ENCODE measurements around the gene EYA3.

The EYA3 gene, protein sequence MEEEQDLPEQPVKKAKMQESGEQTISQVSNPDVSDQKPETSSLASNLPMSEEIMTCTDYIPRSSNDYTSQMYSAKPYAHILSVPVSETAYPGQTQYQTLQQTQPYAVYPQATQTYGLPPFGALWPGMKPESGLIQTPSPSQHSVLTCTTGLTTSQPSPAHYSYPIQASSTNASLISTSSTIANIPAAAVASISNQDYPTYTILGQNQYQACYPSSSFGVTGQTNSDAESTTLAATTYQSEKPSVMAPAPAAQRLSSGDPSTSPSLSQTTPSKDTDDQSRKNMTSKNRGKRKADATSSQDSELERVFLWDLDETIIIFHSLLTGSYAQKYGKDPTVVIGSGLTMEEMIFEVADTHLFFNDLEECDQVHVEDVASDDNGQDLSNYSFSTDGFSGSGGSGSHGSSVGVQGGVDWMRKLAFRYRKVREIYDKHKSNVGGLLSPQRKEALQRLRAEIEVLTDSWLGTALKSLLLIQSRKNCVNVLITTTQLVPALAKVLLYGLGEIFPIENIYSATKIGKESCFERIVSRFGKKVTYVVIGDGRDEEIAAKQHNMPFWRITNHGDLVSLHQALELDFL

DNA sequence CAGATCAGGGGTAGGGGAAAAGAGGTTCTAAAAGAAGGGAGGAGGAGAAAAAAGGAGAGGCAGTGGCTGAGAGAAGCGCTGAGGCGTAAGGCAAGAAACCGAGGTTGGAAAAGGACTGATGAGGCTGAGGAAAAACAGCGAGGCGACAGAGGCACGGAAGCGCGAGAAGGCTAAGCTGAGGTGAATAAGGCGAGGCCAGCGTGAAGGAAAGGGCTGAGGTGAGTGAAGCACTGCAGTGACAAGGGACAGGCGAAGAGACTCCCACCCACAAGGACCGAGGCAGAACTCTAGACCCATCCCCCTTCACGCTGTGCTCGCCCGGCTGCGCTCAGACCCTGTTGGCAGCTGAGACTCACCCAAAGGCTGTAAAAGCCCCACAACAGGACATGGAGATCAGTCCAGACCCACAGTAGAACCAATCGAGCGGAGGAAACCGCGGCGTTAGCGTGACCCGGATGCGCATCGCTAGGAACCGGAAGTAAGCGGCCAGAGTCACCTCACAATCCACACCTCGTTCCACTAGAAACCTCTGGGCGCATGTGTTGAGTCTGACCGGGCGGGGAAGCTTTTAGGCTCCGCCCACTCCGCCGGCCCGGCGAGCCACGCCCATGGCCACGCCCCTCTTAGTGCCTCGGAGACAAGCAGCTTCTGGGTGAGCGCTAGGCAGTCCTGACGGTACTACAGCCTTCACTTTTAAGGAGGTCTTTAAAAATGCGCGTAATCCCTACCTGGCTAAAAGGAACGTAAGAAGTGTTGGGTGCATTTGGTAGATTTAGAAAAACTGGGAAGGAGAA, at the start of gene EYA3:
EYA3 (minus strand) TSS at position 443 of the 794 bp plus-strand sequence. CDS start 30,584 bp downstream, outside the sequence.
- DNase-seq (ENCODE audit: low read depth), result peak; percentile 96

DNA sequence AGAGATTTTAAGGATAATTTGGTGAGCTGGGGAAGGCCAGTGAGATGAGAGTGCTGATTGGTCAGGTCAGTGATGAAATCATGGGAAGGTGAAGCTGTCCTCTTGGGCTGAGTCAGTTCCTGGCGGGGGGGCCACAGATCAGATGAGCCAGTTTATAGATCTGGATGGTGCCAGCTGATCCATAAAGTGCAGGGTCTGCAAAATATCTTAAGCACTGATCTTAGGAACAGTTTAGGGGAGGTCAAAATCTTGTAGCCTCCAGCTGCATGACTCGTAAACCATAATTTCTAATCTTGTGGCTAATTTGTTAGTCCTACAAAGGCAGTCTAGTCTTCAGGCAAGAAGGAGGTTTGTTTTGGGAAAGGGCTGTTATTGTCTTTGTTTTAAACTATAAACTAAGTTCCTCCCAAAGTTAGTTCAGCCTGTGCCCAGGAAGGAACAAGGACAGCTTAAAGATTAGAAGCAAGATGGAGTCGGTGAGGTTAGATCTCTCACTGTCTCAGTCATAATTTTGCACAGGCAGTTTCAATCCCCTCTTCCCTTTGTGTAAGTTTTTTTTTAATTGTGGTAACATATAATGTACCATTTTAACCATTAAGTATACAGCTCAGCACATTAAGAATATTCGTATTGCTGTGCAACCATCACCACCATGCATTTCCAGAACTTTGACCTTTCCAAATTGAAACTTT, 48.7 kb upstream of the EYA3 start:
- no peak for DNase-seq (ENCODE audit: low read depth)

DNA sequence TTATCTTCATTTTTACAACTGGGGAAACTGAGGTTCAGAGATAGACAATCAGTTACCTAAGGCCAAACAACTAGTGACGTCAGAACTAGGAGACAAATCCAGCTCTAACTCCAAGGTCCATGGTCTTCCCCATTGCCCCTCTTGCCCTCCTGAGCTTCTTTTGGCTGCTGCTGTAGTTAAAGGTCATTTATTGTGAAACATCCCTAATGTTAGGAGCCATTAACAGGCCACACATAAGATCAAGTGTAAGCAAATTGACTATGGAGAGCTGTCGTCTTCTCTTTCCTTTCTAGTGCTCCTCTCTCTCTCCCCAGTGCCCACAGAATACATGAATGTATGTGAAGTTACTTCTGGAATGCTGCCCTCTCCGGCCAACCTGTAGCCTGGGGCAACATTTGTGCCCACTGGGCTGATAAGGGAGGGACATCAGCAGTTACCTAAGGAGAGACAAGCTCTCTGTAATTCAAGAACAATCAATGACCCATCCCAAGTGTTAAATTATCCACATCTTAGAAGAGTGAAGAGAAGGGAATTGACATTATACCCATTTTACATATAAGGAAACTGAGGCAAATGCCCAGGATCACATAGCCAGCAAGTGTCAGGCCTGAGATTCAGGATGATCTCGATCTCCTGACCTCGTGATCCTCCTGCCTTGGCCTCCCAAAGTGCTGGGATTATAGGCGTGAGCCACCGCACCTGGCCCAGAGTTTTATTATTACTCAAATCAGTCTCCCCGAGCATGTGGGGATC, 47.9 kb upstream of the EYA3 start:
- no peak for DNase-seq (ENCODE audit: low read depth)

DNA sequence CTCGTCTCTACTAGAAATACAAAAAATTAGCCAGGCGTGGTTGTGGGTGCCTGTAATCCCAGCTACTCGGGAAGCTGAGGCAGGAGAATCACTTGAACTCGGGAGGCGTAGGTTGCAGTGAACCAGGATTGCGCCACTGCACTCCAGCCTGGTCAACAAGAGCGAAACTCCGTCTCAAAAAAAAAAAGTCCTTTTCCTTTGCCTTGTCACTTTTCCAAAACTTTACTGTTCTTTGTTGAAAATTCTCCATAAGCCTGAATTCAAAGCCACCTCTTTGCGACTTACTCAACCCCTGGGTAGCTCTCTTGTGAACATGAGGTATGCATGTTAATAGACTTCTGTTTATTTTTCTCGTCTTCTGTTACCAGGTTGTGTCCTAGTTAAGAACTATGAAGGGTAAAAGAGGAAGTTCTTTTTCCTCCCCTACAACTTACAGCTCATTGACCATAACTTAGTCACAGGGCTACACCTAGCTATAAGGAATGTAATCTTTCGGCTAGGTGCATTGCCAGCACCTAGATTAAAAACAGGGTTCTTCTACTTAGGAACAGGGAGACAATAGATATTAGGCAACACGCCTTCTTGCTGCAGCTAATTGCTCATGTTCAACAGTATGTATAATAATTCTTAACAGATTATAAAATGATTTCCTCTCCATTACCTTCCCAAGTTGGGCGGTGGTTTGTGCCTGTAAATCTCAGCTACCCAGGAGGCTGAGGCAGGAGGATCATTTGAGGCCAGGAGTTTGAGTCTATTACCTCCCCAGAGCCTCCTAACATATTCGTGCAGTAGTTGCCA, 47.2 kb upstream of the EYA3 start:
- no peak for DNase-seq (ENCODE audit: low read depth)

DNA sequence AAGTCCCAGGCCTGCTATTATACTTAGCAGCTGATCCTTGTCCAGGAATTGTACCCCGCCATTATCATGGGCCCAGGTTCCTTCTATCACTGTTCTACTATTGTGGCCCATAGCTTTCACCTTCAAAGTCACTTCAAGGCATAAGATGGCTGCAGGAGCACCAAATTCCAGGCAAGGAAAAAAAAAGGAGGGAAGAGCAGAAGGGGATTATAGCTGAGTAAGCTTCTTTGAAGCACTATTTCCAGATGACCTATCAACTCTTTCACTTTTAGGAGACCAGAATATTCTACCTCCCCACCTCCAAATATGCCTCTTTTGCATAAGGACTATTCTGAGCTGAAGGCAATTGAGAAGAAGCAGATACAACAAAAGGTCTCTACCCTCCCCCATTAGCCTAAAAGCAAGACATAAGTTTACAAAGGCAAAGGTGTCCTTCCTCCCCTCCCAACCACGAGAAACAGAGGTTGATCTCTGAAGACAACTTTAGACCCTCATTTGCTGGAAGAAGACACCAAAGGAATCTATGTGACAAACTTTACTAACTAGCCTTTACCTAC, 46.3 kb upstream of the EYA3 start:
- no peak for DNase-seq (ENCODE audit: low read depth)

DNA sequence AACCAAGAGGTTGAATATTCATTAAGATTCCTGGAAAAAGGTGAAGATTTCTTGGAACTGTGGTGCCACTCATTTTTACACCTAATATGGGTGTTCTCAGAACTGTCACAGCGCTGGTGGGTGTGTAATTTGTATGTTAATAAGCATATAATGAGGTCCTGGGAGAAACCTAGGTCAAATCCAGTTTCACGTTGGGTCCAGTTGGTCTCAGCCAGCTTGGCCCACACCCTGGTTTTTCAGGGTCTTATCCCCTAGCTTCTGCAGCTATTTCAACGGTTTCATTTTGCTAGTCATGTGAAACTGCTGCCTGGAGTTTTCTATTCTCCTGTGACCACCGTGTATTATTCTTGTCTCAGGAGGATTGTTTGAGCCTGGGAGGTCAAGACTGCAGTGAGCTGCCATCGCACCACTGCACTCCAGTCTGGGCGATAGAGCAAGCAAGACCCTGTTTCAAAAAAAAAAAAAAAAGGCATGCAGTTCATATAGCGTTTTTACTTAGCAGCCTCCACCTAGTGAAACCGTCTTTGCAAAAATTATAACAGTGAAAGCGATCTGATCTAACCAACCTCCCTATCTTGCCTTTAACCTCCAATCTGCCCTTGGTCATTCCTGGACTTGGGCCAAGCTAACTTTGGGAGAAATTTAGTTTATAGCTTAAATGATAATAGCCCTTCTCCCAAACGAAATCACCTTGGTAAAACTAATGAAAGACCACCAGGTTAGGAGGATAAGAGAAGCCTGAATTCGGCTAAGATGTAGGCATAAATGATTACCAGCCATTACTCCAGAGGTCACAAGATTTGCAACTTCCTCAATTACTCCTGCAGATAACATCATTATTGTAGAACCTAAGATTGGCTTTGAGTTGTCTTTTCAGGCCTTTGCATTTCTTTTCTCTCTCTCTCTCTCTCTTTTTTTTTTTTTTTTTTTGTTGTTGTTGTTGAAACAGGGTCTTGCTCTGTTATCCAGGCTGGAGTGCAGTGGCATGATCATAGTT, 44.1 kb upstream of the EYA3 start:
- no peak for DNase-seq (ENCODE audit: low read depth)

DNA sequence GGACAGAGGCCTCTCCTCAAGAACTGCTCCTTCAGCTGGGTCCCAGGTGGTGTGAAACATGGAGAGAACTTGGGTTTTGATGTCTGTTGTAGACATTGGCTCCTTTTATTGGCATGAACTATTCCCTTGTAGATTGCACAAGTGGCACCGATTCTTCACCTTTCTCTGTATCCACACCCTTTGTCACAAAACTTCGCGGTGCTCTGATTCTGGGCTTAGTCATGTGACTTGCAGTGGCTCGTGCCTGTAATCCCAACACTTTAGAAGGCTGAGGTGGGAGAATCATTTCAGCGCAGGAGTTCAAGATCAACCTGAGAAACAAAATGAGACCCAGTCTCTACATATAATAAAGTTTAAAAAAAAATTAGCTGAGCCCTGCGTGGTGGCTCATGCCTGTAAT, 42.5 kb upstream of the EYA3 start:
- DNase-seq (ENCODE audit: low read depth), result no peak

DNA sequence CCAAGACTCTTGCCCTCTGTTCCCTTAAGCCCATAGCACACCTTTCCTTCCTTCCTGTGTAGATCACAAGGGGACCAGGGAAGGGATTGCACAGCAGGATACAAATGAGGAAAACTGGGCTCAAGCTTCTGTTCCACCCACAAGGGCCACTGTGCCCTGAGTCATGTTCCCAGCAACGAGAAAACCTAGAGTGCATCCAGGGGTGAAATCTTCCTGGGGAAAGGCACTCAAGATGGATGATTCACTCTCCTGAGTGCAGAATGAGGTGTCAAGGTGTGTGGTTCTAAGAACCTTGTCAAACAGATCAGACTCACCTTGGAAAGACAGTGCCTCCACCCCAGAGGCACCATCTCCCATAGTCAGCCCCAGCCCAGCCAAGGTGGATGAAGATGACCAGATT, 40.7 kb upstream of the EYA3 start:
- no peak for DNase-seq (ENCODE audit: low read depth)

DNA sequence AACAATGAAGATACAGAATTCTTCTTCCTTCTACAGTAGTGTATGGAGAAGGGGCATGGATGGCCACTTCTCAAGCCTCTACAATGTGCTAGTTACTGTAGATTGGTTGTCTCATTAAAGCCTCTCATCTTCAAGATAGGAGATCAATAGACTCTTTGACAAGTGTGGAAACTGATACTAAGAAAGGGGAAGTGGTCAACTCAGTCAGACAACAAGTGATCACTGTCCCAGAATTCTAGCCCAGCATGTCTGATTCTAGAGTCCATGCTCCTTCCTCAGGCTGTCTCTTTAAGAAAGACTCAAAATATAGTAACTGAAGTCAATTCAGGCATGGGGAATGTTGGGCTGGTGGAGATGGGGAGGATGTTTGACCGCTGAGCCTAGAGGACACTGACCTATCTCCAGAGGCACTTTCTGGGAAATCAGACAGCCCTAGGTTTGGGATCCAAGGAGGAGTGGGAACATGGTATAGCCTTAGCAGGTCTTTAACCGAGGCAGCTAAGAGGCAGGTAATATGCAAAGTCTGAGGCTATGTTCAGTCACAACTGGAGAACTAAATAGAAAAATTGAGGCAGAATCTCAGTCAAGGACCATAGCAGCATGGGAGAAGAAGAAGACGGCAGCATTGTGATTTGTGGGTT, 39.3 kb upstream of the EYA3 start:
- DNase-seq (ENCODE audit: low read depth), result no peak

DNA sequence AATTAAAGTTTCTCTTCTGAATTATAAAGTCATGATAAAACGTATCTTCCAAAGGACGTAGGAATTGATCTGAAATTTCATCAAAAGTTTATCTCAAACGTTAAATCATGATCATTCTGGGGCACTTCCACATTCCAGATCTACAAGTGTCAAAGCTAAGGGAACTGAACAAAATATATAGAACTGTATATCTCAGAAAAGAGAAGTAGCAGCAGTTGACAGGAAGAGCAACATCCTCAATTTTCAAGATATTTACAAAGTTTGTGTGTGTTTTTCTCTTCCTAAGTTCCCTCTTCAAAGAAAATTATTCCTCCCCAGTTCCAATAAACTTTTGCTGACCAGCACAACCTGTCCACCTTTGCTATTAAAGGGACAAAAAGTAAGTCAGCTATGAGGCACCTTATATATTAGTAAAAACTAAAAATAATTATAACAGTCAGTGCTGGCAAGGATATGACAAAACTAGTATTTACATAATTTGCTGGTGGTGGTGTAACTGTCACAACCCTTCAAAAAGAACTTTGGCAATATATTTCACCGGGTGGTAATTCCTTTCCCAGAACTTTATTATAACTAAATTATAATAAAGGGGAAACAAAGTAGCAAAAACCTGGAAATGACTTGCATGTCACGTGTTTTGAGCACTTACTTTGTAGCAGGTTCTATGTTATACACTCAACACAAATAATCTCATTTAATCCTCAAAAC, 38.5 kb upstream of the EYA3 start:
- no peak for DNase-seq (ENCODE audit: low read depth)

DNA sequence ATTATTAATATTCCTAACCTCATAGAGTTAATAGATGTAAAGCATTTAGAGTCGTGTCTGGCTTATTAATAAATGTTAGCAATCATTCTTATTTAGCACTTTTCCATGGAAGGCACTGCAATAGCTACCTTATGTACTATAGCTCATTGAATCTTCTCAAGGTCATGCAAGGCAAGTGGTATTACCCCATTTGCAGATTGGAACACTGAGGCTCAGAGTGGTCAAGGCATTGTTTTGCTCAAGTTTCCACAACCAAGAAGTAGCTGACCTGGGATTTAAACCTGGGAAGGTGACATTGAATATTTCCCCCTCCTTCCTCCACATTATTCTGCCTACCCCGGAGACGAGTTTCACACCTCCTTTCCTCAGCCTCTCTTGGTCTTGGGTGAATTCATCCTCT, 37.8 kb upstream of the EYA3 start:
- no peak for DNase-seq (ENCODE audit: low read depth)

DNA sequence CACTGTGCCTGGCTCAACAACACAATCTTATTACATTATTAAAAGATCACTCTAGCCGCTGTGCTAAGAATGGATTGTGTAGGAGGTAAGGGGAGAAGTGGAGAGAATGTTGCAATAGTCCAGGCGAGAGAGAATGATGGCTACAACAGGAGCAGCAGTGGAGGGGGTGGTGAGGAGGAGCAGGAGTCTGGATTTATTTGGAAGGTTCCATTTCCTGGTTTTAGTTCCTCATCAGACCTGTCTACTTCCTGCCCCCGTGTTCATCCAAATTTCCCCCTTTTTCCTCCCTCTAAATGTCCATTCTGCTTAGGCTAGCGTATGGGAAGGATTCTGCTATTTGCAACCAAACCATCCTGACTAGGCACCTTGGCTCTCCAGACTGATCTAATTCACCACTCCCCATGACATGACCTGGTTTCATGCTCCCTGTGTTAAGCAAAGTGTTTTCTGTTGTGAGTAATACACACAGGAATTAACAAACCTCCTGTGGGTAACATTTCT, 35.1 kb upstream of the EYA3 start:
- no peak for DNase-seq (ENCODE audit: low read depth)

DNA sequence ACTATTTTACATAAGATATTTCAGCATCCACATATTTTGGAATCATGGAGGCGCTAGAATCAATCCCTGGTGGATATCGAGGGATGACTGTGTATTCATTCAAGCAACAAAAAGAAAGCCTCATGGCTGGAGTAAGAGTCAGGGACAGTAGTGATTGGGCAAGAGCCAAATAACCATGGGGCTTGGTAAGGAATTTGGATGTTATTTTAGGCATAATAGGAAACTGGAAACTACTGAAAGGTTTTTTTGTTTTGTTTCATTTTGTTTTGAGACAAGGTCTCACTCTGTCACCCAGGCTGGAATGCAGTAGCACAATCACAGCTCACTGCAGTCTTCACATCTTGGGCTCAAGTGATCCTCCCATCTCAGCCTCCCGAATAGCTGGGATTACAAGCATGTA, 33.8 kb upstream of the EYA3 start:
- no peak for DNase-seq (ENCODE audit: low read depth)

DNA sequence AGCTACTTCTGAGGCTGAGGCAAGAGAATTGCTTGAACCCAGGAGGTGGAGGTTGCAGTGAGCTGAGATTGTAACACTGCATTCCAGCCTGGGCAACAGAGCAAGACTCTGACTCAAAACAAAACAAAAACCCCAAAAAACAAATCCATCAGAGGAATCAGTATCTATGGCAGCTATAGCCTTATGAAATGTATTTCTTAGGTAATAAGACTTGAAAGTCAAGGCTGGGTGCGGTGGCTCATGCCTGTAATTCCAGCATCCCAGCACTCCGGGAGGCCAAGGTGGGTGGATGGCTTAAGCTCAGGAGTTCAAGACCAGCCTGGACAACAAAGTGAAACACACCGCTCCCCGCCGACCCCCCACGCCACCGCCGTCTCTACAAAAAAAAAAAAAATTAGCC, 31.1 kb upstream of the EYA3 start:
- DNase-seq (ENCODE audit: low read depth), result no peak

DNA sequence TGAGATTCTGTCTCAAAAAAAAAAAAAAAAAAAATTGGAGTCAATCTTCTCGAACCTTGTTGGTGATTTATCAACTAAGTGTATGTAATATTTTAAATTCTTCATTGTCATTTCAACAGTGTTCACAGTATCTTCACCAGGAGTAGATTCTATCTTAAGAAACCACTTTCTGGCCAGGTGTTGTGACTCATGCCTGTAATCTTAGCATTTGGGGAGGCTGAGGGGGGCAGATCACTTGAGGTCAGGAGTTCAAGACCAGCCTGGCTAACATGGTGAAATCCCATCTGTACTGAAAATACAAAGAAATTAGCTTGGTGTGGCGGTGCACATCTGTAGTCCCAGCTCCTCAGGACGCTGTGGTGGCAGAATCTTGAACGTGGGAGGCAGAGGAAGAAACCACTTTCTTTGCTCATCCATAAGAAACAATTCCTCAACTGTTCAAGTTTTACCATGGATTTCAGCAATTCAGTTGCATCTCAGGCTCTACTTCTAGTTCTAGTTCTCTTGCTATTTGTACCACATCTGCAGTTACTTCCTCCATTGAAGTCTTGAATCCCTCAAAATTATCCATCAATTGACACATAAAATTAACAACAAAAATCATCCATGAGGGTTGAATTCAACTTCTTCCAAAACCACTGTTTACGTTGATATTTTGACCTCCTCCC, 30.4 kb upstream of the EYA3 start:
- DNase-seq (ENCODE audit: low read depth), result no peak

DNA sequence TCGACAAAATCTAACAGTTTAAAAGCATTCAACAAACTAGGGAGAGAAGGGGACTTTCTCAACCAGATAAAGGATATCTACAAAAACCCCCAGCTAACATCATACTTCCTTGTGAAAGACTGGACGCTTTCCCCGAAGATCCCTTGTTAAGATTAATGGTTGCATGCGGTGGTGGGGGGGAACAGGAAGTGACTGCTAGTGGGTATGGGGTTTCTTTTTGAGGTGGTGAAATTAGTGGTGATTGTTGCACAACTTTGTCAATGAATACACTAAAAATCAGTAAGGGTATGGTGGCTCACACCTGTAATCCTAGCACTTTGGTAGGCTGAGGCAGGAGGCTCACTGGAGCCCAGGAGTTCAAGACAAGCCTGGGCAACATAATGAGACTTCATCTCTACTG, 26.9 kb upstream of the EYA3 start:
- DNase-seq (ENCODE audit: low read depth), result no peak

DNA sequence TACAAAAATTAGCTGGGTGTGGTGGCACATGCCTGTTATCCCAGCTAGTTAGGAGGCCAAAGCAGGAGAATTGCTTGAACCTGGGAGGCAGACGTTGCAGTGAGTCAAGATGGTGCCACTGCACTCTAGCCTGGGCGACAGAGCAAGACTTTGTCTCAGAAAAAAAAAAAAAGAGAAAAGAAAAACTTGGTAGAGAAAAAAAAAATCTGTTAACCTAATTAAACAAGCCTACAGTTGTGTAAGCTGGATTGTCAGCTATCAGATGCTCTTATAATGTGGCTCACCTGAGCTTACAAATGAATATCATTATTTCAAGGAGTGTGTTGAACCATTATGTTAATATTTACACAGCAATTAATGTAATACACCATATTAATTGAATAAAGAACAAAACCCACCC, 26.4 kb upstream of the EYA3 start:
- DNase-seq (ENCODE audit: low read depth), result no peak

DNA sequence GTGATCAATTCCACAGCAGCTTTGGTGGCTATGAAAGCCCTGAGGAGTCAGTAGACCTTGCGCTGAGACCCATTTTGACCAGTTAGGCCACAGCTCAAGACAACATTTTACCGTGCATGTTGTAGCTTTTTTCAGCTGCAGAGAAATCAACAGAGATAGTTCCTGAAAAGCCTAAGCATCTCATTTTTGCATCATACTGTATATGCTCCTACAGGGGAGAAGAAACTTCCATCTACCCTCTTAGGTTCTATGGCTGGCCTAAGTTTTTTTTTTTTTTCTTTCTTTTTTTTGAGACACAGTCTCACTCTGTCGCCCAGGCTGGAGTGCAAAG, 24.8 kb upstream of the EYA3 start:
- no peak for DNase-seq (ENCODE audit: low read depth)
